ENCODE data around the gene ZNF853.
"Not testable (repeated sequence)": the region's sequence is repeated elsewhere in the genome, so short reads cannot be mapped to it uniquely, and the experiment has no call there.

Gene ZNF853

GRCh38 chr7:6652446-6653011 lies 37.1 kb downstream of the ZNF853 start:
- DNase-seq (ENCODE audit: low read depth in 2 of 2), result no peak

- DNase-seq (ENCODE audit: low read depth in 2 of 2), result no peak
Measured at GRCh38 chr7:6653071-6654003, 37.9 kb downstream of the ZNF853 start.

GRCh38 chr7:6654113-6654841 lies 38.9 kb downstream of the ZNF853 start:
- no peak for DNase-seq (ENCODE audit: low read depth in 2 of 2)

GRCh38 chr7:6654842-6655610 lies 39.6 kb downstream of the ZNF853 start:
- DNase-seq (ENCODE audit: low read depth in 2 of 2), result no peak

GRCh38 chr7:6655636-6656385 lies 40.4 kb downstream of the ZNF853 start:
- DNase-seq (ENCODE audit: low read depth in 2 of 2), result no peak

GRCh38 chr7:6656413-6656812 lies 41.0 kb downstream of the ZNF853 start:
- DNase-seq (ENCODE audit: low read depth in 2 of 2), result no peak

- DNase-seq (ENCODE audit: low read depth in 2 of 2), result no peak
Measured at GRCh38 chr7:6658618-6659345, 43.4 kb downstream of the ZNF853 start.

GRCh38 chr7:6670851-6671250 lies 55.4 kb downstream of the ZNF853 start:
- DNase-seq (ENCODE audit: low read depth in 2 of 2), result not testable (repeated sequence)

Data from fibroblast of skin of left quadriceps (primary cell).